Liver (tissue), 9 donors: ENCODE data around the gene CSTF3. TPM values are rescaled to one million over a fixed set of nuclear protein-coding genes. Genes with fewer than 3 reads are reported as not detected.
"Not testable (repeated sequence)": the region's sequence is repeated elsewhere in the genome, so short reads cannot be mapped to it uniquely, and the experiment has no call there.

ENCODE experiments used
- DNase-seq: peaks from one replicate; pipeline ENCODE4 v3.0.0-alpha.2; 2017; ENCODE audit warnings: low spot score
- H3K27ac ChIP-seq, 2 donors: one replicate each; pipeline ENCODE4 v1.7.0; 2013; ENCODE audit warnings: inconsistent platforms in 2 of 2, low read length in 2 of 2, control low read depth in 1 of 2, low read depth in 1 of 2, mild to moderate bottlenecking in 1 of 2
- H3K27me3 ChIP-seq, 4 donors: one replicate each; pipeline versions ENCODE4 v1.6.1 to v1.7.0; 2013; ENCODE audit warnings: low read length in 3 of 4, inconsistent platforms in 1 of 4, mild to moderate bottlenecking in 1 of 4, moderate library complexity in 1 of 4; ENCODE audit not compliant: control insufficient read depth in 4 of 4, insufficient read depth in 4 of 4
- H3K36me3 ChIP-seq, 4 donors: one replicate each; pipeline versions ENCODE4 v1.6.1 to v1.7.0; 2013; ENCODE audit warnings: low read length in 3 of 4, mild to moderate bottlenecking in 3 of 4, low read depth in 1 of 4, moderate library complexity in 1 of 4; ENCODE audit not compliant: control insufficient read depth in 4 of 4, insufficient read depth in 3 of 4
- H3K4me1 ChIP-seq, 4 donors: one replicate each; pipeline versions ENCODE4 v1.6.1 to v1.7.0; 2013; ENCODE audit warnings: low read length in 3 of 4, mild to moderate bottlenecking in 3 of 4, moderate library complexity in 1 of 4; ENCODE audit not compliant: control insufficient read depth in 4 of 4, insufficient read depth in 4 of 4
- H3K4me3 ChIP-seq, 3 donors: one replicate each; pipeline versions ENCODE4 v1.6.1 to v1.7.0; 2013; ENCODE audit warnings: low read length in 3 of 3, control low read depth in 1 of 3, low read depth in 1 of 3, mild to moderate bottlenecking in 1 of 3
- H3K9ac ChIP-seq, 2 donors: one replicate each; pipeline ENCODE4 v1.7.0; 2013; ENCODE audit warnings: low read length in 2 of 2, mild to moderate bottlenecking in 2 of 2, moderate library complexity in 2 of 2, control low read depth in 1 of 2, low read depth in 1 of 2
- H3K9me3 ChIP-seq, 4 donors: one replicate each; pipeline versions ENCODE4 v1.6.1 to v1.7.0; 2013; ENCODE audit warnings: low read length in 3 of 4; ENCODE audit not compliant: control insufficient read depth in 4 of 4
- ATF3 ChIP-seq: IDR thresholded peaks from 2 replicates; pipeline ENCODE4 v1.6.1; 2016; ENCODE audit warnings: antibody characterized with exemption
- CTCF ChIP-seq: fragments of 150-350 bp; IDR thresholded peaks from 2 replicates; pipeline ENCODE4 v1.5.1; 2017; ENCODE audit warnings: improper control_type of control experiment, low read depth, low read length; ENCODE audit not compliant: missing input control
- EGR1 ChIP-seq, 2 donors: IDR thresholded peaks; 2 replicates each; pipeline ENCODE4 v1.6.1; 2016 to 2018; ENCODE audit warnings: antibody characterized with exemption in 2 of 2, low read depth in 2 of 2
- FOXA1 ChIP-seq: IDR thresholded peaks from 2 replicates; pipeline ENCODE4 v1.6.1; 2016; ENCODE audit warnings: antibody characterized with exemption
- FOXA2 ChIP-seq: IDR thresholded peaks from 2 replicates; pipeline ENCODE4 v1.6.1; 2016; ENCODE audit warnings: antibody characterized with exemption
- GABPA ChIP-seq, 2 donors: IDR thresholded peaks in 1 of 2; conservative IDR thresholded peaks in 1 of 2; 2 replicates each; pipeline ENCODE4 v1.6.1; 2016; ENCODE audit warnings: antibody characterized with exemption in 2 of 2, mild to moderate bottlenecking in 1 of 2, moderate library complexity in 1 of 2
- HNF4A ChIP-seq, 2 donors: conservative IDR thresholded peaks; 2 replicates each; pipeline ENCODE4 v1.6.1; 2016; ENCODE audit warnings: antibody characterized with exemption in 2 of 2, mild to moderate bottlenecking in 2 of 2
- HNF4G ChIP-seq: IDR thresholded peaks from 2 replicates; pipeline ENCODE4 v1.6.1; 2016; ENCODE audit warnings: antibody characterized with exemption
- JUND ChIP-seq, 2 donors: IDR thresholded peaks; 2 replicates each; pipeline ENCODE4 v1.6.1; 2016; ENCODE audit warnings: antibody characterized with exemption in 2 of 2
- MAX ChIP-seq: IDR thresholded peaks from 2 replicates; pipeline ENCODE4 v1.6.1; 2016; ENCODE audit warnings: antibody characterized with exemption
- NR2F2 ChIP-seq: IDR thresholded peaks from 2 replicates; pipeline ENCODE4 v1.6.1; 2016; ENCODE audit warnings: antibody characterized with exemption
- RAD21 ChIP-seq, 2 donors: IDR thresholded peaks; 2 replicates each; pipeline ENCODE4 v1.6.1; 2016; ENCODE audit warnings: antibody characterized with exemption in 2 of 2, mild to moderate bottlenecking in 2 of 2
- REST ChIP-seq: IDR thresholded peaks from 2 replicates; pipeline ENCODE4 v1.6.1; 2016; ENCODE audit warnings: antibody characterized with exemption, mild to moderate bottlenecking
- RXRA ChIP-seq, 2 donors: IDR thresholded peaks; 2 replicates each; pipeline ENCODE4 v1.6.1; 2017 to 2018; ENCODE audit warnings: antibody characterized with exemption in 2 of 2, mild to moderate bottlenecking in 1 of 2
- SP1 ChIP-seq: IDR thresholded peaks from 2 replicates; pipeline ENCODE4 v1.6.1; 2018; ENCODE audit warnings: antibody characterized with exemption, mild to moderate bottlenecking
- TAF1 ChIP-seq: conservative IDR thresholded peaks from 2 replicates; pipeline ENCODE4 v1.6.1; 2016; ENCODE audit warnings: antibody characterized with exemption, mild to moderate bottlenecking
- YY1 ChIP-seq: IDR thresholded peaks from 2 replicates; pipeline ENCODE4 v1.6.1; 2016; ENCODE audit warnings: antibody characterized with exemption, mild to moderate bottlenecking
- ZBTB33 ChIP-seq: IDR thresholded peaks from 2 replicates; pipeline ENCODE4 v1.6.1; 2016; ENCODE audit warnings: antibody characterized with exemption
- WGBS: extraction: QIAGEN DNeasy Blood & Tissue Kit; methylation state at CpG from one replicate; pipeline ENCODE4 v1.1.7; 2013; 5-methylcytosine and 5-hydroxymethylcytosine counted together
- polyA plus RNA-seq, 2 donors: library from polyadenylated mRNA; stranded (reverse) in 1 of 2; unstranded in 1 of 2; fragments of 200-250 nt in 1 of 2; fragments of >200 nt in 1 of 2; fragmentation: Nextera tagmentation in 1 of 2; extraction: Ambion mirVana in 1 of 2; gene quantifications; one replicate each; pipeline versions ENCODE4 v1.2.1 to v1.2.3, GENCODE V29; 2013 to 2015
- total RNA-seq, 2 donors: library from RNA; depleted of rRNA; stranded (reverse); fragments of >200 nt; gene quantifications; one replicate each; pipeline ENCODE4 v1.2.3, GENCODE V29; 2014
- donor health status: healthy.
- donor health status: healthy.
- donor health status: healthy.
- donor health status: healthy.
- donor health status: healthy.

Gene CSTF3
- total and polyA plus RNA-seq, 4 donors: 7.9 to 20.8 (median 12.3) TPM

- Histone ChIP-seq H3K27ac (no peak overlapping the region), H3K9ac (no peak overlapping the region), H3K4me1 (peaks cover 0 to 7% (median 2%) of the 10 kb centered on the region in 4 donors), H3K27me3 (no peaks in the 10 kb centered on the region), H3K9me3 (no peaks in the 10 kb centered on the region), H3K4me3 (no peak overlapping the region), H3K36me3 (no peaks in the 10 kb centered on the region)
- 98% methylated on average over 2 of the region's 2 CpGs for WGBS
- TF ChIP-seq YY1 (no peak), RAD21 (IDR thresholded peaks at IDR 0.05) (no peak), FOXA1 (no peak), EGR1 (IDR thresholded peaks at IDR 0.05; ENCODE audit: low read depth in 2 of 2) (no peak), FOXA2 (no peak), MAX (no peak), GABPA (IDR thresholded peaks at IDR 0.05 in 1 of 2, conservative IDR thresholded peaks at IDR 0.05 in 1 of 2) (no peak), JUND (IDR thresholded peaks at IDR 0.05) (no peak), CTCF (no peak), REST (no peak), HNF4A (conservative IDR thresholded peaks at IDR 0.05) (no peak), ATF3 (no peak), SP1 (no peak), NR2F2 (no peak), ZBTB33 (no peak), TAF1 (no peak), HNF4G (no peak), RXRA (IDR thresholded peaks at IDR 0.05) (no peak)
- DNase-seq: no peak
These were observed 36.3 kb downstream of the CSTF3 start for GRCh38 chr11:33125025-33125424.

- not testable (repeated sequence) for H3K27ac ChIP-seq, H3K9ac ChIP-seq, DNase-seq, H3K36me3 ChIP-seq, H3K4me1 ChIP-seq, H3K9me3 ChIP-seq, H3K27me3 ChIP-seq, H3K4me3 ChIP-seq
- WGBS: 100% methylated on average over 1 of the region's 1 CpG
These were observed 38.6 kb downstream of the CSTF3 start for GRCh38 chr11:33122696-33123095.
